H1 (cell line): ENCODE results near the gene ACMSD. TPM values are rescaled to one million over a fixed set of nuclear protein-coding genes. Genes with fewer than 3 reads are reported as not detected.

Experiments used
- CTCF ChIA-PET: fragments of 300-600 bp; sonication (Branson Sonifier 250); formaldehyde crosslinking; loops from one replicate; lab custom pipeline; 2021; ENCODE audit not compliant: partially characterized antibody; lab: Charles Lee
- POLR2A ChIA-PET: fragments of 300-600 bp; sonication (Branson Sonifier 250); formaldehyde crosslinking; loops from one replicate; lab custom pipeline; 2021; ENCODE audit warnings: inconsistent platforms; ENCODE audit not compliant: partially characterized antibody; lab: Charles Lee
- DNase-seq, 2 experiments: peaks; one replicate each; pipeline versions ENCODE4 v3.0.0 to v3.0.0-alpha.2; 2010 to 2022; ENCODE audit warnings: low spot score in 2 of 2, low read depth in 1 of 2, mixed read lengths in 1 of 2
- FAIRE-seq: peaks from 2 replicates; lab custom pipeline; 2011; peaks lifted over from hg19 to GRCh38; lab: Jason Lieb, UNC
- H2AFZ ChIP-seq: 2 replicates; pipeline ENCODE4 v1.8.1; 2012; ENCODE audit warnings: low read length, inconsistent platforms
- H2AK5ac ChIP-seq: 2 replicates; pipeline ENCODE4 v1.6.1; 2013; ENCODE audit warnings: low read depth, low read length
- H2BK120ac ChIP-seq: replicated peaks from 2 replicates; pipeline ENCODE3; 2013; ENCODE audit warnings: low read depth, low read length, inconsistent platforms
- H2BK12ac ChIP-seq: 2 replicates; pipeline ENCODE4 v1.6.1; 2013; ENCODE audit warnings: low read depth, low read length
- H2BK15ac ChIP-seq: 2 replicates; pipeline ENCODE4 v1.6.1; 2013; ENCODE audit warnings: low read length
- H2BK20ac ChIP-seq: 2 replicates; pipeline ENCODE4 v1.6.1; 2013; ENCODE audit warnings: low read length
- H2BK5ac ChIP-seq: 2 replicates; pipeline ENCODE4 v1.6.1; 2013; ENCODE audit warnings: low read depth, low read length
- H3K14ac ChIP-seq: 2 replicates; pipeline ENCODE4 v1.6.1; 2013; ENCODE audit warnings: inconsistent platforms; ENCODE audit not compliant: insufficient read length
- H3K18ac ChIP-seq: 2 replicates; pipeline ENCODE4 v1.6.1; 2013; ENCODE audit warnings: low read length; ENCODE audit errors: extremely low read depth
- H3K23ac ChIP-seq: 2 replicates; pipeline ENCODE4 v1.6.1; 2013; ENCODE audit warnings: inconsistent platforms; ENCODE audit not compliant: insufficient read length
- H3K23me2 ChIP-seq: 2 replicates; pipeline ENCODE4 v1.6.1; 2013; ENCODE audit warnings: low read depth, low read length
- H3K27ac ChIP-seq: 2 replicates; pipeline ENCODE4 v1.6.1; 2011; ENCODE audit warnings: low read depth, low read length, inconsistent platforms
- H3K27me3 ChIP-seq, 4 experiments: replicated peaks in 1 of 4; 1 replicate in 1 of 4; 2 replicates in 3 of 4; pipeline versions ENCODE4 v1.6.1 to v1.8.1; 2011 to 2013; ENCODE audit warnings: low read length in 3 of 4, mild to moderate bottlenecking in 3 of 4, inconsistent platforms in 2 of 4, mixed read lengths in 2 of 4, moderate library complexity in 1 of 4; ENCODE audit not compliant: control insufficient read depth in 3 of 4, insufficient read depth in 3 of 4; ENCODE audit errors: extremely low read depth in 1 of 4
- H3K36me3 ChIP-seq, 4 experiments: 2 replicates each; pipeline versions ENCODE4 v1.6.1 to v1.8.1; 2011 to 2013; ENCODE audit warnings: mild to moderate bottlenecking in 4 of 4, low read length in 3 of 4, moderate library complexity in 2 of 4, control low read depth in 1 of 4, inconsistent platforms in 1 of 4; ENCODE audit not compliant: insufficient read depth in 4 of 4, control insufficient read depth in 2 of 4
- H3K4ac ChIP-seq: replicated peaks from 2 replicates; pipeline ENCODE3; 2013; ENCODE audit warnings: low read length, low read depth, mixed read lengths, inconsistent platforms; ENCODE audit not compliant: insufficient read length
- H3K4me1 ChIP-seq, 4 experiments: replicated peaks in 1 of 4; 1 replicate in 1 of 4; 2 replicates in 3 of 4; pipeline versions ENCODE4 v1.6.1 to v1.8.1; 2011 to 2013; ENCODE audit warnings: low read length in 3 of 4, inconsistent platforms in 2 of 4, mixed read lengths in 1 of 4; ENCODE audit not compliant: insufficient read depth in 4 of 4, control insufficient read depth in 3 of 4
- H3K4me2 ChIP-seq, 2 experiments: 2 replicates each; pipeline versions ENCODE4 v1.6.1 to v1.8.1; 2011 to 2013; ENCODE audit warnings: low read depth in 2 of 2, low read length in 2 of 2, control low read depth in 1 of 2, inconsistent platforms in 1 of 2, mild to moderate bottlenecking in 1 of 2; ENCODE audit not compliant: insufficient read depth in 1 of 2
- H3K4me3 ChIP-seq, 4 experiments: fragments of 200-600, 300-600 bp in 1 of 4; sonication (generic), shearing (Covaris generic), sonication (Bioruptor Twin) in 1 of 4; 2 replicates each; pipeline versions ENCODE4 v1.5.1 to v1.8.1; 2011 to 2016; ENCODE audit warnings: low read length in 4 of 4, low read depth in 3 of 4, control low read depth in 2 of 4, inconsistent platforms in 2 of 4, mild to moderate bottlenecking in 2 of 4, mixed read lengths in 1 of 4, moderate library complexity in 1 of 4; ENCODE audit not compliant: insufficient read depth in 2 of 4; ENCODE audit errors: extremely low read depth in 1 of 4
- H3K56ac ChIP-seq: replicated peaks from 2 replicates; pipeline ENCODE3; 2013; ENCODE audit warnings: low read depth, mild to moderate bottlenecking, mixed read lengths, low read length, inconsistent platforms; ENCODE audit not compliant: insufficient read length
- H3K79me1 ChIP-seq: 2 replicates; pipeline ENCODE4 v1.6.1; 2013; ENCODE audit warnings: low read depth, low read length, control low read depth
- H3K79me2 ChIP-seq, 2 experiments: 2 replicates each; pipeline versions ENCODE4 v1.6.1 to v1.8.1; 2012 to 2013; ENCODE audit warnings: low read length in 2 of 2, mild to moderate bottlenecking in 2 of 2, inconsistent platforms in 1 of 2; ENCODE audit not compliant: insufficient read depth in 2 of 2, control insufficient read depth in 1 of 2
- H3K9ac ChIP-seq, 4 experiments: replicated peaks in 1 of 4; 1 replicate in 1 of 4; 2 replicates in 3 of 4; pipeline versions ENCODE4 v1.6.1 to v1.8.1; 2011 to 2013; ENCODE audit warnings: low read depth in 3 of 4, low read length in 3 of 4, control low read depth in 2 of 4, mild to moderate bottlenecking in 2 of 4, moderate library complexity in 2 of 4, inconsistent platforms in 1 of 4; ENCODE audit errors: extremely low read depth in 1 of 4
- H3K9me3 ChIP-seq, 2 experiments: 2 replicates each; pipeline versions ENCODE4 v1.6.1 to v1.8.1; 2012 to 2013; ENCODE audit warnings: mild to moderate bottlenecking in 2 of 2, moderate library complexity in 2 of 2, control low read depth in 1 of 2, inconsistent platforms in 1 of 2, low read depth in 1 of 2, low read length in 1 of 2, mixed read lengths in 1 of 2; ENCODE audit not compliant: insufficient read depth in 2 of 2
- H4K20me1 ChIP-seq, 2 experiments: replicated peaks in 1 of 2; 2 replicates each; pipeline versions ENCODE3 to v1.8.1; 2011 to 2013; ENCODE audit warnings: inconsistent platforms in 2 of 2, low read length in 2 of 2, mild to moderate bottlenecking in 1 of 2; ENCODE audit not compliant: insufficient read depth in 2 of 2, control insufficient read depth in 1 of 2
- H4K5ac ChIP-seq: 2 replicates; pipeline ENCODE4 v1.6.1; 2013; ENCODE audit warnings: low read length, low read depth, mixed read lengths, inconsistent platforms; ENCODE audit not compliant: insufficient read length
- H4K8ac ChIP-seq: 2 replicates; pipeline ENCODE4 v1.8.0; 2013; ENCODE audit warnings: mild to moderate bottlenecking, moderate library complexity, low read length, inconsistent platforms; ENCODE audit not compliant: insufficient read depth; ENCODE audit errors: extremely low read depth
- H4K91ac ChIP-seq: replicated peaks from 2 replicates; pipeline ENCODE3; 2013; ENCODE audit warnings: low read length, mixed read lengths, inconsistent platforms; ENCODE audit not compliant: insufficient read length
- JUN ChIP-seq: IDR thresholded peaks from 2 replicates; pipeline ENCODE4 v1.6.1; 2011; ENCODE audit warnings: low read depth, mild to moderate bottlenecking, improper control_type of control experiment, low read length
- KDM4A ChIP-seq: IDR thresholded peaks from one replicate; pipeline ENCODE4 v1.7.1; 2012; ENCODE audit warnings: low read depth, mild to moderate bottlenecking, moderate library complexity, low read length, inconsistent platforms; ENCODE audit not compliant: severe bottlenecking
- RXRA ChIP-seq: IDR thresholded peaks from 2 replicates; pipeline ENCODE4 v1.6.1; 2011; ENCODE audit warnings: low read depth, mild to moderate bottlenecking, low read length, moderate library complexity; ENCODE audit not compliant: insufficient read depth
- SIN3A ChIP-seq, 2 experiments: IDR thresholded peaks in 1 of 2; conservative IDR thresholded peaks in 1 of 2; 2 replicates each; pipeline ENCODE4 v1.6.1; 2011 to 2012; ENCODE audit warnings: low read length in 2 of 2, improper control_type of control experiment in 1 of 2, low read depth in 1 of 2, mild to moderate bottlenecking in 1 of 2
- TAF7 ChIP-seq: optimal IDR thresholded peaks from 2 replicates; pipeline ENCODE3; 2011; ENCODE audit warnings: low read depth, mild to moderate bottlenecking, inconsistent platforms, low read length, moderate library complexity, borderline replicate concordance
- WGBS, 2 experiments: shearing (Covaris generic) in 1 of 2; methylation state at CpG; one replicate each; pipeline versions ENCODE4 v1.1.6 to v1.1.7; 2013 to 2015; ENCODE audit warnings: low lambda C conversion rate in 2 of 2, mixed read lengths in 2 of 2, inconsistent platforms in 1 of 2, low coverage in 1 of 2, missing lambda C conversion rate in 1 of 2; ENCODE audit not compliant: insufficient replicate concordance in 2 of 2, insufficient coverage in 1 of 2, insufficient read length in 1 of 2; ENCODE audit errors: extremely low coverage in 1 of 2, missing lambda C conversion rate in 1 of 2; 5-methylcytosine and 5-hydroxymethylcytosine counted together
- polyA plus RNA-seq, 7 experiments: library from polyadenylated mRNA; depleted of rRNA in 3 of 7; stranded (reverse) in 5 of 7; unstranded in 2 of 7; fragments of >200 nt in 5 of 7; fragments of 200-250 nt in 2 of 7; gene quantifications; 1 replicate in 5 of 7; 2 replicates in 1 of 7; 4 replicates in 1 of 7; pipeline versions ENCODE4 v1.2.1 to v1.2.3, GENCODE V29; 2011 to 2013; ENCODE audit warnings: missing spikeins in 2 of 7, mixed read lengths in 2 of 7
- total RNA-seq: library from RNA; stranded (reverse); fragmentation: NEBNext Ultra II Directional; extraction: Animal tissue kit (Norgen Biotek cat#: 25700); gene quantifications from 2 replicates; pipeline ENCODE4 v1.2.1, GENCODE V29; 2021

The ACMSD gene
- total and polyA plus RNA-seq, 2 of the 8 experiments (the other 6 are each of a cell fraction or from before 2014, with no cell fraction given), result not detected

DNA sequence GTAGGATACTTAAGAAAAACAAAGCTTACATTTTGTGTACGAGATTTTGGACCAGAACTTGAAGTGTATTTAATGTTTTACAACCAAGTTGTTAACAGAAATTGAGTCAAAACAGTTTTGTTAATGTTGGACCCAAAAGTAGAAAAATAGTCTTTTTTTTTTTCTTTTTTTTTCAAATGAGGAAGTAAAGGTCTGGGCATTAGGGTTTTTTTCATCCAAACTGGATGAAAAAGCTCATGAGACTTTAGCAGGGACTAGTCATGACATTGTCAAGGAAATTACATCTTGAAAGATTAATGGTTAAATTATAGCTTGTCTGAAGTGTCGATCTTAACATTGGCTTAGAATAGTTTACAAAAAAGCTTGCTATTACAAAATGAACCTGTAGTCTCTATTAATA lies 112.5 kb downstream of the ACMSD start:
- H4K8ac ChIP-seq, result no peak overlapping the region
- WGBS, 2 experiments, result 95% methylated on average over 2 of the region's 2 CpGs; no CpG with 5 or more reads in 1 of the 2 experiments
- peaks cover 0 to 9% of the 10 kb centered on the region in 2 experiments; a peak in 1 of 4 replicates for H3K79me2 ChIP-seq
- H3K9ac ChIP-seq, result no peak overlapping the region
- no peak overlapping the region for H2AFZ ChIP-seq
- no peak overlapping the region for H2BK5ac ChIP-seq
- TF ChIP-seq TAF7 (no peak), RXRA (no peak), KDM4A (no peak), SIN3A (conservative IDR thresholded peaks at IDR 0.05 in 1 of 2, IDR thresholded peaks at IDR 0.05 in 1 of 2; ENCODE audit: low read depth in 1 of 2, low read length in 2 of 2) (no peak), JUN (no peak)
- TF ChIP-seq, all 59 proteins: peak for 0
- CTCF ChIA-PET, result no interaction called here
- Histone ChIP-seq H3K4ac (no peak overlapping the region), H3K4me3 (no peak overlapping the region), H3K14ac (no peak overlapping the region), H2BK15ac (no peak overlapping the region), H2BK20ac (no peak overlapping the region), H3K36me3 (peaks cover 14 to 90% (median 52%) of the 10 kb centered on the region in 4 experiments), H3K56ac (no peak overlapping the region), H2BK120ac (no peak overlapping the region), H4K91ac (no peak overlapping the region), H2BK12ac (no peak overlapping the region), H2AK5ac (no peak overlapping the region), H3K4me2 (no peak overlapping the region), H3K79me1 (peaks cover 7% of the 10 kb centered on the region; the same call in 1 of the 2 replicates), H3K4me1 (no peaks in the 10 kb centered on the region), H3K9me3 (no peaks in the 10 kb centered on the region), H3K23ac (no peak overlapping the region), H4K20me1 (peaks cover 0 to 12% of the 10 kb centered on the region in 2 experiments), H4K5ac (no peak overlapping the region), H3K18ac (no peak overlapping the region), H3K23me2 (no peaks in the 10 kb centered on the region), H3K27ac (no peak overlapping the region), H3K27me3 (no peaks in the 10 kb centered on the region)
- DNase-seq (no peak), FAIRE-seq (no peak)
- POLR2A ChIA-PET, result interaction anchor here (1.0 to 1.1 kb wide), 2 partner anchors 10 to 31 kb away, joined by 3 to 4 read pairs; no protein-coding TSS in a partner anchor
